Smooth muscle cell (in vitro differentiated cells): ENCODE measurements around the gene PPP3R1. TPM values are rescaled to one million over a fixed set of nuclear protein-coding genes. Genes with fewer than 3 reads are reported as not detected.
"Not testable (repeated sequence)": the region's sequence is repeated elsewhere in the genome, so short reads cannot be mapped to it uniquely, and the experiment has no call there.

Experiments used
- DNase-seq: peaks from one replicate; lab custom pipeline; 2025; ENCODE audit not compliant: unreplicated experiment; lab: John Stamatoyannopoulos, UW
- H2AFZ ChIP-seq: fragments of 200-600 bp; sonication (generic); 2 replicates; pipeline ENCODE4 v1.6.0; 2016; ENCODE audit warnings: antibody characterized with exemption, low read depth, mild to moderate bottlenecking
- H3F3A ChIP-seq: fragments of 200-600 bp; sonication (generic); 2 replicates; pipeline ENCODE4 v1.6.0; 2017; ENCODE audit warnings: antibody characterized with exemption, low read depth
- H3K27ac ChIP-seq: fragments of 200-600 bp; sonication (generic); 2 replicates; pipeline ENCODE4 v1.5.1; 2016; ENCODE audit warnings: low read depth, mild to moderate bottlenecking
- H3K27me3 ChIP-seq: fragments of 200-600 bp; sonication (generic); 2 replicates; pipeline ENCODE4 v1.6.1; 2016; ENCODE audit warnings: low read depth, mild to moderate bottlenecking
- H3K36me3 ChIP-seq: fragments of 200-600 bp; sonication (generic); 2 replicates; pipeline ENCODE4 v1.5.1; 2016; ENCODE audit warnings: low read depth
- H3K4me1 ChIP-seq: fragments of 200-600 bp; sonication (generic); 2 replicates; pipeline ENCODE4 v1.5.1; 2016; ENCODE audit warnings: low read depth
- H3K4me2 ChIP-seq: fragments of 200-600 bp; sonication (generic); 2 replicates; pipeline ENCODE4 v1.6.0; 2016; ENCODE audit warnings: mild to moderate bottlenecking
- H3K4me3 ChIP-seq: fragments of 200-600 bp; sonication (generic); 2 replicates; pipeline ENCODE4 v1.5.1; 2016; ENCODE audit warnings: mild to moderate bottlenecking
- H3K79me2 ChIP-seq: fragments of 200-600 bp; sonication (generic); 2 replicates; pipeline ENCODE4 v1.6.0; 2016; ENCODE audit warnings: low read depth, mild to moderate bottlenecking
- H3K9ac ChIP-seq: fragments of 200-600 bp; sonication (generic); 2 replicates; pipeline ENCODE4 v1.6.0; 2016; ENCODE audit warnings: low read depth
- H3K9me3 ChIP-seq: fragments of 200-600 bp; sonication (generic); replicated peaks from 2 replicates; pipeline ENCODE4 v1.5.1; 2016; ENCODE audit warnings: low read depth
- H4K20me1 ChIP-seq: fragments of 200-600 bp; sonication (generic); 2 replicates; pipeline ENCODE4 v1.6.0; 2016; ENCODE audit warnings: low read depth
- WGBS: methylation state at CpG from one replicate; pipeline ENCODE4 v1.1.7; 2016; ENCODE audit warnings: low lambda C conversion rate; 5-methylcytosine and 5-hydroxymethylcytosine counted together
- polyA plus RNA-seq: library from polyadenylated mRNA; unstranded; fragments of >200 nt; fragmentation: Nextera tagmentation; extraction: Ambion mirVana; gene quantifications from 2 replicates; pipeline ENCODE4 v1.2.1, GENCODE V29; 2016
- total RNA-seq: library from RNA; depleted of rRNA; stranded (reverse); fragments of >200 nt; gene quantifications from 2 replicates; pipeline ENCODE4 v1.2.3, GENCODE V29; 2014
- TF ChIP-seq, protein P1 (sequence below): fragments of 200-600 bp; sonication (generic); IDR thresholded peaks from 2 replicates; pipeline ENCODE4 v1.5.1; 2017; ENCODE audit warnings: borderline replicate concordance, mild to moderate bottlenecking, antibody characterized with exemption; ENCODE audit not compliant: insufficient read depth, poor library complexity, severe bottlenecking

Gene PPP3R1
- total and polyA plus RNA-seq, 2 experiments from 2014 or later = 4.7 to 33.5 TPM

DNA sequence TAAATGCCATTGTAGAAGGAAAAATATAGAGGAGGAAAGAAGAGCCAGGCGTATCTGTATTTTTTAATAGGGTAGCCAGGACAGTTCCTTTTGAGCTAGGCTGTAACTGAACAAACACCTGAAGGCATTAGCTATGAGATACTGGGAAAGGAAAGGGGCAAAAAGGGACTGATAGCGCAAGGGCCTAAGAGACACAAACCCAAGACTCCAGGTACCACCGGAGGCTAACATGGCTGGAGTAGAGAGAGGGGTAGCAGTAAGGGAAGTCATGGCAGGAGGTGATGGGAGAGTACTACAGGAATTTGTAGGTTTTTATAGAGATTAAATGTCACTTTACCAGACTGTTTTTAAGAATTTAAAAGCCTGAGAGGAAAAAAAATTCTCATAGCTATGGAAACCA lies 73.9 kb downstream of the PPP3R1 start:
- no peak overlapping the region for H3K4me2 ChIP-seq
- no peak overlapping the region for H3K27ac ChIP-seq
- DNase-seq = no peak
- no peaks in the 10 kb centered on the region for H3K4me1 ChIP-seq
- H3K4me3 ChIP-seq = no peak overlapping the region
- H3K79me2 ChIP-seq = no peaks in the 10 kb centered on the region
- no peaks in the 10 kb centered on the region for H3K27me3 ChIP-seq
- TF ChIP-seq, protein P1, sequence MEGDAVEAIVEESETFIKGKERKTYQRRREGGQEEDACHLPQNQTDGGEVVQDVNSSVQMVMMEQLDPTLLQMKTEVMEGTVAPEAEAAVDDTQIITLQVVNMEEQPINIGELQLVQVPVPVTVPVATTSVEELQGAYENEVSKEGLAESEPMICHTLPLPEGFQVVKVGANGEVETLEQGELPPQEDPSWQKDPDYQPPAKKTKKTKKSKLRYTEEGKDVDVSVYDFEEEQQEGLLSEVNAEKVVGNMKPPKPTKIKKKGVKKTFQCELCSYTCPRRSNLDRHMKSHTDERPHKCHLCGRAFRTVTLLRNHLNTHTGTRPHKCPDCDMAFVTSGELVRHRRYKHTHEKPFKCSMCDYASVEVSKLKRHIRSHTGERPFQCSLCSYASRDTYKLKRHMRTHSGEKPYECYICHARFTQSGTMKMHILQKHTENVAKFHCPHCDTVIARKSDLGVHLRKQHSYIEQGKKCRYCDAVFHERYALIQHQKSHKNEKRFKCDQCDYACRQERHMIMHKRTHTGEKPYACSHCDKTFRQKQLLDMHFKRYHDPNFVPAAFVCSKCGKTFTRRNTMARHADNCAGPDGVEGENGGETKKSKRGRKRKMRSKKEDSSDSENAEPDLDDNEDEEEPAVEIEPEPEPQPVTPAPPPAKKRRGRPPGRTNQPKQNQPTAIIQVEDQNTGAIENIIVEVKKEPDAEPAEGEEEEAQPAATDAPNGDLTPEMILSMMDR = no peak
- H4K20me1 ChIP-seq = peaks cover 7% of the 10 kb centered on the region
- WGBS = 99% methylated on average over 3 of the region's 3 CpGs
- peaks cover 25% of the 10 kb centered on the region for H3F3A ChIP-seq
- H3K36me3 ChIP-seq = no peaks in the 10 kb centered on the region
- no peak overlapping the region for H3K9ac ChIP-seq
- H3K9me3 ChIP-seq = no peaks in the 10 kb centered on the region
- no peak overlapping the region for H2AFZ ChIP-seq

DNA sequence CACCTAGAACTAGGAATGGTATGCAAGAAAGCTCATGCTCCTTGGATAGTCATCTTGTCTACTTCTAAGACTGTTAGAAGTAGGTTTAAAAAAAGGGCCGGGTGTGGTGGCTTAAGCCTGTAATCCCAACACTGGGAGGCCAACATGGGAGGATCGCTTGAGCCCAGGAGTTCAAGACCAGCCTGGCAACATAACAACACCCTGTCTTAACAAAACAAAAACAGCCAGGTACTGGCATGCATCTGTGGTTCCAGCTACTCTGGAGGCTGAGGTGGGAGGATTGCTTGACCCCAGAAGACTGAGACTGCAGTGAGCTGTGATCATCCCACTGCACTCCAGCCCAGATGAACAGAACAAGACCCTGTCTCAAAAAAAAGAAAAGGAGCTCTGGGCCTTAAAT lies 74.8 kb downstream of the PPP3R1 start:
- Histone ChIP-seq H4K20me1 (peaks cover 7% of the 10 kb centered on the region), H3K4me3 (no peak overlapping the region), H3K27me3 (no peaks in the 10 kb centered on the region), H3K9ac (no peak overlapping the region), H3F3A (peaks cover 25% of the 10 kb centered on the region), H3K4me2 (no peak overlapping the region), H2AFZ (no peak overlapping the region), H3K36me3 (no peaks in the 10 kb centered on the region), H3K27ac (no peak overlapping the region), H3K79me2 (no peaks in the 10 kb centered on the region), H3K9me3 (no peaks in the 10 kb centered on the region), H3K4me1 (no peaks in the 10 kb centered on the region)
- TF ChIP-seq, protein P1 = no peak
- WGBS = 46% methylated on average over 2 of the region's 2 CpGs
- no peak for DNase-seq

DNA sequence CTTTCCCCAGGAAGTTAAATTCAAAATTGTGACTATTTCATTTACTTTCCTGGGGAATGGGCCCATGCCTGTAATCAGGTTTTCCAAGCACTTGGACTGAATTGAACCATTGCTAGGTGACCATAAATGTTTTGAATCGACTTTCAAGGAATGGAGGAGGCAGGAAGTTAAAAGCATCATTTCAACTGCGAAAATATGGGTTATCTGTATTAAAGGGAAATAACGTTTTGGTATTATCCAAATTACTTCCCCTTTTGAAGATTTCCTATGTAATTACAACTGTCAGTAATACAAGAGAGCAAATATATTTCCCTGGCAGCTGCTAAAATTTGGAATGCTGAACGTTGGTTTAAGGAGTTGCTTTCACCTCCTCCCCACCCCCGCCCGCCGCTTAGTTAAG lies 75.7 kb downstream of the PPP3R1 start:
- 93% methylated on average over 7 of the region's 7 CpGs for WGBS
- no peaks in the 10 kb centered on the region for H3K27me3 ChIP-seq
- no peaks in the 10 kb centered on the region for H3K4me1 ChIP-seq
- no peak overlapping the region for H2AFZ ChIP-seq
- H3K27ac ChIP-seq = no peak overlapping the region
- no peak overlapping the region for H3K4me2 ChIP-seq
- no peak for DNase-seq
- TF ChIP-seq, protein P1 = no peak
- no peaks in the 10 kb centered on the region for H3K79me2 ChIP-seq
- peaks cover 7% of the 10 kb centered on the region for H4K20me1 ChIP-seq
- no peaks in the 10 kb centered on the region for H3K9me3 ChIP-seq
- peaks cover 20% of the 10 kb centered on the region for H3F3A ChIP-seq
- H3K9ac ChIP-seq = no peak overlapping the region
- H3K4me3 ChIP-seq = no peak overlapping the region
- no peaks in the 10 kb centered on the region for H3K36me3 ChIP-seq

DNA sequence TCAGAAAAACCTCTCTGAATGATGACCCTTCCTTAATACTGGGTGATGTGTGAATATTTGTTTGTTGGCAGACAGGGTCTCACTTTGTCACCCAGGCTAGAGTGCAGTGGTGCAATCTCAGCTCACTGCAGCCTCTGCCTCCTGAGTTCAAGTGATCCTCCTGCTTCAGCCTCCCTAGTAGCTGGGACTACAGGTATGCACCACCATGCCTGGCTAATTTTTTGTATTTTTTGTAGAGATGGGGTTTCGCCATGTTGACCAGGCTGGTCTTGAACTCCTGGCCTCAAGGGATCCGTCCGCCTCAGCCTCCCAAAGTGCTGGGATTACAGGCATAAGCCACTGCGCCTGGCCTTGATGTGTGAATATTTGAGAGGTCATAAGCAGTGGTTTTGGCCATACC lies 77.1 kb downstream of the PPP3R1 start:
- not testable (repeated sequence) for H2AFZ ChIP-seq, H3K9ac ChIP-seq, H4K20me1 ChIP-seq, H3K4me3 ChIP-seq, H3K9me3 ChIP-seq, H3K4me1 ChIP-seq, H3K36me3 ChIP-seq, H3K4me2 ChIP-seq, H3K27me3 ChIP-seq, H3K27ac ChIP-seq, H3K79me2 ChIP-seq, DNase-seq
- 92% methylated on average over 4 of the region's 4 CpGs for WGBS
- peaks cover 20% of the 10 kb centered on the region for H3F3A ChIP-seq
